Sigmoid colon (tissue), 4 donors: ENCODE measurements around the gene ACTN1.

Source experiments
- EP300 ChIP-seq, 4 donors: sonication (generic); formaldehyde crosslinking; IDR thresholded peaks; one replicate each; pipeline ENCODE4 v1.6.1; 2017; ENCODE audit warnings: antibody characterized with exemption in 4 of 4
- POLR2A ChIP-seq, 2 donors: fragments of 450-650 bp; IDR thresholded peaks; one replicate each; pipeline ENCODE4 v1.6.1; 2016; ENCODE audit warnings: antibody characterized with exemption in 2 of 2, mild to moderate bottlenecking in 2 of 2, moderate library complexity in 2 of 2
- POLR2AphosphoS5 ChIP-seq, 4 donors: sonication (generic); formaldehyde crosslinking; IDR thresholded peaks; one replicate each; pipeline ENCODE4 v1.6.1; 2017; ENCODE audit warnings: antibody characterized with exemption in 4 of 4
- TF ChIP-seq, protein P1 (sequence below), 4 experiments: fragments of 450-650 bp in 3 of 4; fragments of 200-600 bp in 1 of 4; IDR thresholded peaks; one replicate each; pipeline ENCODE4 v1.5.1; 2016 to 2019; ENCODE audit warnings: antibody characterized with exemption in 4 of 4, mild to moderate bottlenecking in 3 of 4, moderate library complexity in 2 of 4

DNA sequence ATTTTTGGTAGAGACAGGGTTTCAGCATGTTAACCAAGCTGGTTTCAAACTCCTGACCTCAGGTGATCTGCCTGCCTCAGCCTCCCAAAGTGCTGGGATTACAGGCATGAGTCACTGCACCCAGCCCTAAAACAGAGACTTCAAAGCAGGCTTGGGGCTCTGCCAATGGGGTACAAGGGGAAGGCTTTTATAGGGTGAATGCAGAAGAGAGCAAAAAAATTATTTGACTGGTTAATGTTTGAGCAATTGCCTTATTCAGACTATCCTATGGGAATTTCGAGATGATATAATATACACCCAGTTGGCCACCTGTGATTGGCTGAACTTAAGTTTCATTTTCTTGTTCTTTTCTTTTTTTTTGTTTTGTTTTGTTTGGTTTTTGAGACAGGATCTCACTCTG lies 31.5 kb upstream of the ACTN1 start:
- TF ChIP-seq, protein P1, sequence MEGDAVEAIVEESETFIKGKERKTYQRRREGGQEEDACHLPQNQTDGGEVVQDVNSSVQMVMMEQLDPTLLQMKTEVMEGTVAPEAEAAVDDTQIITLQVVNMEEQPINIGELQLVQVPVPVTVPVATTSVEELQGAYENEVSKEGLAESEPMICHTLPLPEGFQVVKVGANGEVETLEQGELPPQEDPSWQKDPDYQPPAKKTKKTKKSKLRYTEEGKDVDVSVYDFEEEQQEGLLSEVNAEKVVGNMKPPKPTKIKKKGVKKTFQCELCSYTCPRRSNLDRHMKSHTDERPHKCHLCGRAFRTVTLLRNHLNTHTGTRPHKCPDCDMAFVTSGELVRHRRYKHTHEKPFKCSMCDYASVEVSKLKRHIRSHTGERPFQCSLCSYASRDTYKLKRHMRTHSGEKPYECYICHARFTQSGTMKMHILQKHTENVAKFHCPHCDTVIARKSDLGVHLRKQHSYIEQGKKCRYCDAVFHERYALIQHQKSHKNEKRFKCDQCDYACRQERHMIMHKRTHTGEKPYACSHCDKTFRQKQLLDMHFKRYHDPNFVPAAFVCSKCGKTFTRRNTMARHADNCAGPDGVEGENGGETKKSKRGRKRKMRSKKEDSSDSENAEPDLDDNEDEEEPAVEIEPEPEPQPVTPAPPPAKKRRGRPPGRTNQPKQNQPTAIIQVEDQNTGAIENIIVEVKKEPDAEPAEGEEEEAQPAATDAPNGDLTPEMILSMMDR (IDR thresholded peaks at IDR 0.05): no peak
- no peak for TF ChIP-seq EP300 (IDR thresholded peaks at IDR 0.05)
- no peak for TF ChIP-seq POLR2A (IDR thresholded peaks at IDR 0.05)
- no peak for TF ChIP-seq POLR2AphosphoS5 (IDR thresholded peaks at IDR 0.05)
